ENCODE measurements around the gene PDLIM7. TPM values are rescaled to one million over a fixed set of nuclear protein-coding genes. Genes with fewer than 3 reads are reported as not detected.

Gene PDLIM7
- total and polyA plus RNA-seq, 2 of the 4 experiments (the other 2 are of a cell fraction): 70.4 to 534 TPM

DNA sequence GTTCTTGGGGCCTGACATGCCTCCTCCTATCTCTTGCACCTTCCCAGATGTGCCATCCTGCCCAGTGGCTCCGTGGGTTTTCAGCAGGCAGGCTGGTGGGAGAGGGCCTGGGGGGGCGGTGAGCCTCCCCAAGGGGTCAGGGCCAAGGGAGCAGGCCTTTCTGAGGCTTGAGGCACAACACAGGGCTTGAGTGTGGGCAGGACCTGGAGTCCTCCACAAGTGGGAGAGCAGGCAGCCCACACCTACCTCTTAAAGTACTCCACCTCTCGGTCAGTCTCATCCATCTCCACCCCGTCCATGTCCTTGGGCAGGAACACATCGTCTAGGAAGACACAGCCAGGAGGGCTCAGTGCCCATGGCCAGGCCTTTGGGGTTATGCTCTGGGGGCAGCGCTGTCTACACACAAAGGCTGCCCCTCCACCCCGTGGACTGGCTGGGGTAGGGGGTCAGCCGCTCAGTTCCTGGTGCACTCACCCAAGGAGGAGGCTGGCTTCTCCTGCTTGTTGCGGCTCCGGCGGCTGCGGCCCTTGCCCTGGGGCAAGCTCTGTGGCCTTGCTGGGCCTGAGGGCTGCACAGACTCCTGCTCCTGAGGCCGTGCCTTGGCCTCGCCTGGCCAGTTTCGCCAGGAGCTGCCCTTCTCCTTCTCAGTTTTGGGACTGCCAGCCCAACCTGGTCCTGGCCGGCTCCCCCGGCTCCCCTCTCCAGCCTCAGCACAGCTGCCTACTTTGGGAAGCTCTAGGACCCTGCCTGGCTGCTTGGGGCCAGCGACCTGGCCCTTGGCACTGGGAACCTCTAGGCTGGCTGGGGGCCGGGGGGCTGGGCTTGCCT, 26.5 kb upstream of the PDLIM7 start:
- dilution Hi-C loops (cut with HindIII; ENCODE audit: low sequenced_read_pairs, unreplicated experiment): no loop called here
- 93% methylated on average over 7 of the region's 19 CpGs; no CpG with 5 or more reads in 1 of the 2 experiments for WGBS, 2 experiments (ENCODE audit: extremely low coverage in 2 of 2, insufficient read length in 1 of 2)
- no peak overlapping the region for H2BK15ac ChIP-seq (ENCODE audit: low read depth, low read length)
- peaks cover 32 to 68% of the 10 kb centered on the region in 2 experiments for H3K79me1 ChIP-seq (ENCODE audit: low read depth in 1 of 2, low read length in 2 of 2)
- no peak overlapping the region for H2BK20ac ChIP-seq (ENCODE audit: low read depth, low read length)
- no peak overlapping the region for H3K23ac ChIP-seq (ENCODE audit: low read depth, low read length)
- in situ Hi-C loops (cut with MboI; ENCODE audit: low sequenced_read_pairs): no loop called here
- H3K36me3 ChIP-seq (ENCODE audit: control insufficient read depth, insufficient read depth, low read length): peaks cover 87% of the 10 kb centered on the region
- no peak overlapping the region for H3K14ac ChIP-seq (replicated peaks; ENCODE audit: low read depth, low read length)
- H4K20me1 ChIP-seq (ENCODE audit: insufficient read depth, low read length): peaks cover 9% of the 10 kb centered on the region
- no peak for ATAC-seq (ENCODE audit: low read depth)
- H2BK5ac ChIP-seq (ENCODE audit: low read depth, low read length, poor library complexity, severe bottlenecking): no peak overlapping the region
- BruUV-seq (replicated peaks): no TSS peak
- H3K4me1 ChIP-seq (ENCODE audit: control insufficient read depth, insufficient read depth, low read length): no peaks in the 10 kb centered on the region
- H3K4me2 ChIP-seq (ENCODE audit: low read depth, low read length): no peak overlapping the region
- H2AK5ac ChIP-seq (ENCODE audit: low read depth, low read length): no peak overlapping the region
- H2AK9ac ChIP-seq (replicated peaks; ENCODE audit: low read depth, low read length, poor library complexity): no peak overlapping the region
- no peak overlapping the region for H3K4me3 ChIP-seq (ENCODE audit: insufficient read depth, low read depth, low read length)
- no peak overlapping the region for H3K56ac ChIP-seq (ENCODE audit: extremely low read depth, insufficient read depth, low read length)
- no peak overlapping the region for H3K18ac ChIP-seq (ENCODE audit: low read depth, low read length)
- DNase-seq: no peak
- TF ChIP-seq POLR2A (IDR thresholded peaks at IDR 0.05; ENCODE audit: low read depth, low read length) (no peak), FOS (IDR thresholded peaks at IDR 0.05; ENCODE audit: low read depth, low read length) (no peak), MAZ (IDR thresholded peaks at IDR 0.05; ENCODE audit: borderline replicate concordance, low read depth, low read length) (no peak), RFX5 (IDR thresholded peaks at IDR 0.05; ENCODE audit: low read depth, low read length) (no peak), NFE2L2 (IDR thresholded peaks at IDR 0.05; ENCODE audit: low read depth, low read length) (no peak)
- TF ChIP-seq, protein P1, sequence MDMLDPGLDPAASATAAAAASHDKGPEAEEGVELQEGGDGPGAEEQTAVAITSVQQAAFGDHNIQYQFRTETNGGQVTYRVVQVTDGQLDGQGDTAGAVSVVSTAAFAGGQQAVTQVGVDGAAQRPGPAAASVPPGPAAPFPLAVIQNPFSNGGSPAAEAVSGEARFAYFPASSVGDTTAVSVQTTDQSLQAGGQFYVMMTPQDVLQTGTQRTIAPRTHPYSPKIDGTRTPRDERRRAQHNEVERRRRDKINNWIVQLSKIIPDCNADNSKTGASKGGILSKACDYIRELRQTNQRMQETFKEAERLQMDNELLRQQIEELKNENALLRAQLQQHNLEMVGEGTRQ (IDR thresholded peaks at IDR 0.05; ENCODE audit: low read depth, low read length): no peak
- TF ChIP-seq, protein P2, sequence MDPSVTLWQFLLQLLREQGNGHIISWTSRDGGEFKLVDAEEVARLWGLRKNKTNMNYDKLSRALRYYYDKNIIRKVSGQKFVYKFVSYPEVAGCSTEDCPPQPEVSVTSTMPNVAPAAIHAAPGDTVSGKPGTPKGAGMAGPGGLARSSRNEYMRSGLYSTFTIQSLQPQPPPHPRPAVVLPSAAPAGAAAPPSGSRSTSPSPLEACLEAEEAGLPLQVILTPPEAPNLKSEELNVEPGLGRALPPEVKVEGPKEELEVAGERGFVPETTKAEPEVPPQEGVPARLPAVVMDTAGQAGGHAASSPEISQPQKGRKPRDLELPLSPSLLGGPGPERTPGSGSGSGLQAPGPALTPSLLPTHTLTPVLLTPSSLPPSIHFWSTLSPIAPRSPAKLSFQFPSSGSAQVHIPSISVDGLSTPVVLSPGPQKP (IDR thresholded peaks at IDR 0.05; ENCODE audit: borderline replicate concordance, low read depth, low read length): no peak
- H3K4ac ChIP-seq (ENCODE audit: low read depth, low read length): no peak overlapping the region
- H3K9ac ChIP-seq (ENCODE audit: low read depth, low read length): no peak overlapping the region
- no peak overlapping the region for H2BK120ac ChIP-seq (ENCODE audit: low read depth, low read length)
- H3K27me3 ChIP-seq (ENCODE audit: control insufficient read depth, insufficient read depth, low read length): no peaks in the 10 kb centered on the region
- H4K5ac ChIP-seq (ENCODE audit: low read depth, low read length): no peak overlapping the region
- POLR2A ChIA-PET (ENCODE audit: unreplicated experiment): no interaction called here
- intact Hi-C loops (cut with micrococcal nuclease): no loop called here
- H3K27ac ChIP-seq (ENCODE audit: insufficient read depth, low read length): no peak overlapping the region
- peaks cover 4% of the 10 kb centered on the region; the same call in 1 of the 2 replicates for H3K9me1 ChIP-seq (ENCODE audit: insufficient read depth, low read length)
- H4K8ac ChIP-seq (ENCODE audit: low read depth in 2 of 2, low read length in 2 of 2): no peak overlapping the region
- CTCF ChIA-PET: interaction anchor here (0.6 kb wide), 1 partner anchor 24 kb away, joined by 3 read pairs; no protein-coding TSS in a partner anchor
- peak overlapping the region; percentile 17 for H2AFZ ChIP-seq (replicated peaks; ENCODE audit: low read length, poor library complexity)
- H4K91ac ChIP-seq (ENCODE audit: insufficient read depth, low read depth, low read length): no peak overlapping the region
- H3K9me3 ChIP-seq (ENCODE audit: control insufficient read depth, insufficient read depth, low read length): no peaks in the 10 kb centered on the region

All from IMR-90 (cell line).